ENCODE data around the gene MRM2.

DNA sequence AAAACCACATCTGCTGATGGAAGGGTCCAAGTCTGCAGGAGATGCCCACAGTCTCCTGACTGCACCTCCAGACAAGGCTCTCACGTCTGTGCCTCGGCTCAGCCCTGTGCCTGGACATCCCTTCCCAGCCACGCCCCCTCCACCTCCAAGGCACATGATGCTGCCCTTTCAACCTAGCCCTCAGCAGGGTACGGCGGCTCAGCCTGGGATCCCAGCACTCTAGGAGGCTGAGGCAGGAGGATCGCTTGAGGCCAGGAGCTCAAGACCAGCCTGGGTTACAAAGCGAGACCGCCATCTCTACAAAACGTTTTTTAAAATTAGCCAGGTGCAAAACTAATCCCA, 23.6 kb downstream of the MRM2 start:
- no peak for TF ChIP-seq POLR2A (IDR thresholded peaks at IDR 0.05)
- TF ChIP-seq, protein P1, sequence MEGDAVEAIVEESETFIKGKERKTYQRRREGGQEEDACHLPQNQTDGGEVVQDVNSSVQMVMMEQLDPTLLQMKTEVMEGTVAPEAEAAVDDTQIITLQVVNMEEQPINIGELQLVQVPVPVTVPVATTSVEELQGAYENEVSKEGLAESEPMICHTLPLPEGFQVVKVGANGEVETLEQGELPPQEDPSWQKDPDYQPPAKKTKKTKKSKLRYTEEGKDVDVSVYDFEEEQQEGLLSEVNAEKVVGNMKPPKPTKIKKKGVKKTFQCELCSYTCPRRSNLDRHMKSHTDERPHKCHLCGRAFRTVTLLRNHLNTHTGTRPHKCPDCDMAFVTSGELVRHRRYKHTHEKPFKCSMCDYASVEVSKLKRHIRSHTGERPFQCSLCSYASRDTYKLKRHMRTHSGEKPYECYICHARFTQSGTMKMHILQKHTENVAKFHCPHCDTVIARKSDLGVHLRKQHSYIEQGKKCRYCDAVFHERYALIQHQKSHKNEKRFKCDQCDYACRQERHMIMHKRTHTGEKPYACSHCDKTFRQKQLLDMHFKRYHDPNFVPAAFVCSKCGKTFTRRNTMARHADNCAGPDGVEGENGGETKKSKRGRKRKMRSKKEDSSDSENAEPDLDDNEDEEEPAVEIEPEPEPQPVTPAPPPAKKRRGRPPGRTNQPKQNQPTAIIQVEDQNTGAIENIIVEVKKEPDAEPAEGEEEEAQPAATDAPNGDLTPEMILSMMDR (IDR thresholded peaks at IDR 0.05), result no peak

Data from upper lobe of left lung (tissue), 4 donors.